HepG2 (cell line): Measurements from ENCODE around the gene OPN1LW. TPM values are rescaled to one million over a fixed set of nuclear protein-coding genes. Genes with fewer than 3 reads are reported as not detected.
"Not testable (repeated sequence)": the region's sequence is repeated elsewhere in the genome, so short reads cannot be mapped to it uniquely, and the experiment has no call there.

Experiments used
- ATAC-seq: fragments of 200-7000 bp; cut with Tn5 transposase; 3 replicates; pipeline ENCODE4 v1.9.1; 2020; ENCODE audit warnings: mild to moderate bottlenecking, moderate library complexity
- BruUV-seq: library from RNA; stranded (reverse); fragments of 400-500 nt; replicated peaks from 2 replicates; lab custom pipeline; 2021; lab: Mats Ljungman, UMichigan
- CTCF ChIA-PET: fragments of 300-600 bp; formaldehyde crosslinking; extraction: SDS; loops from one replicate; lab custom pipeline; 2021; ENCODE audit warnings: low total read pairs, inconsistent platforms, low intra/inter-chr PET ratio; lab: Yijun Ruan, JAX
- POLR2A ChIA-PET: fragments of 350-600 bp; sonication (Branson Sonifier 250); formaldehyde crosslinking; loops from one replicate; lab custom pipeline; 2020; ENCODE audit warnings: antibody characterized with exemption, inconsistent platforms; lab: Yijun Ruan, JAX
- DNase-seq: peaks from one replicate; pipeline ENCODE4 v3.0.0-alpha.2; 2015; ENCODE audit warnings: low spot score
- FAIRE-seq: peaks from 3 replicates; lab custom pipeline; 2011; peaks lifted over from hg19 to GRCh38; lab: Jason Lieb, UNC
- H2AFZ ChIP-seq: one replicate; pipeline ENCODE4 v1.6.1; 2011; ENCODE audit warnings: low read length, inconsistent platforms
- H3K27ac ChIP-seq: fragments of 300-600 bp; 3 replicates; pipeline ENCODE4 v1.8.0; 2011; ENCODE audit warnings: mixed run types, mild to moderate bottlenecking, mixed read lengths, low read length, inconsistent platforms; ENCODE audit not compliant: insufficient read depth; ENCODE audit errors: extremely low read length
- H3K27me3 ChIP-seq, 2 experiments: fragments of 200-600 bp in 1 of 2; 2 replicates in 1 of 2; 3 replicates in 1 of 2; pipeline versions ENCODE4 v1.6.0 to v1.8.0; 2011; ENCODE audit warnings: low read length in 2 of 2, mild to moderate bottlenecking in 2 of 2, moderate library complexity in 2 of 2, inconsistent platforms in 1 of 2; ENCODE audit not compliant: insufficient read depth in 2 of 2, control insufficient read depth in 1 of 2
- H3K36me3 ChIP-seq, 2 experiments: fragments of 200-600 bp in 1 of 2; replicated peaks in 1 of 2; 2 replicates in 1 of 2; 3 replicates in 1 of 2; pipeline versions ENCODE4 v1.5.1 to v1.8.0; 2011; ENCODE audit warnings: low read length in 2 of 2, inconsistent platforms in 1 of 2; ENCODE audit not compliant: insufficient read depth in 2 of 2, control insufficient read depth in 1 of 2
- H3K4me1 ChIP-seq: 2 replicates; pipeline ENCODE4 v1.5.1; 2012; ENCODE audit warnings: low read length, inconsistent platforms; ENCODE audit not compliant: insufficient read depth
- H3K4me2 ChIP-seq: 2 replicates; pipeline ENCODE4 v1.6.0; 2011; ENCODE audit warnings: low read depth, low read length, inconsistent platforms
- H3K4me3 ChIP-seq, 3 experiments: fragments of 200-600 bp in 1 of 3; sonication (generic), shearing (Covaris generic) in 1 of 3; replicated peaks in 1 of 3; 2 replicates each; pipeline ENCODE4 v1.5.1; 2011 to 2016; ENCODE audit warnings: low read length in 3 of 3, inconsistent platforms in 2 of 3, low read depth in 2 of 3, mild to moderate bottlenecking in 2 of 3, control low read depth in 1 of 3, mixed read lengths in 1 of 3; ENCODE audit not compliant: insufficient read depth in 1 of 3
- H3K79me2 ChIP-seq: one replicate; pipeline ENCODE4 v1.6.1; 2011; ENCODE audit warnings: low read length, inconsistent platforms; ENCODE audit not compliant: insufficient read depth
- H3K9ac ChIP-seq: 2 replicates; pipeline ENCODE4 v1.6.0; 2011; ENCODE audit warnings: mild to moderate bottlenecking, low read depth, low read length, inconsistent platforms; ENCODE audit not compliant: insufficient read depth
- H3K9me3 ChIP-seq: 2 replicates; pipeline ENCODE4 v1.5.1; 2012; ENCODE audit warnings: mild to moderate bottlenecking, low read length
- H4K20me1 ChIP-seq: 2 replicates; pipeline ENCODE4 v1.6.0; 2011; ENCODE audit warnings: inconsistent platforms, mild to moderate bottlenecking, low read length, moderate library complexity; ENCODE audit not compliant: insufficient read depth
- WGBS: methylation state at CpG from one replicate; pipeline ENCODE4 v1.1.6; 2017; ENCODE audit warnings: low lambda C conversion rate; 5-methylcytosine and 5-hydroxymethylcytosine counted together
- in situ Hi-C: cut with HindIII; loops from 2 replicates; pipeline ENCODE4 v1.10.0; 2017; ENCODE audit warnings: low pct_unique_long_range_greater_than_20kb; ENCODE audit not compliant: extremely low pct_ligation_motif_present
- intact Hi-C: fragments of 100-400 bp; cut with micrococcal nuclease; formaldehyde crosslinking; loops from one replicate; pipeline ENCODE4 v1.10.0; 2022; ENCODE audit not compliant: unreplicated experiment
- polyA plus RNA-seq, 8 experiments: library from polyadenylated mRNA; depleted of rRNA in 3 of 8; stranded (reverse) in 7 of 8; unstranded in 1 of 8; fragments of >200 nt; fragmentation: Illumina TruSeq in 4 of 8; extraction: Trizol in 4 of 8; gene quantifications; 2 replicates each; pipeline versions ENCODE4 v1.2.1 to v1.2.3, GENCODE V29; 2011 to 2016; ENCODE audit warnings: low read depth in 4 of 8, missing spikeins in 1 of 8, mixed read lengths in 1 of 8; ENCODE audit not compliant: insufficient read depth in 1 of 8
- total RNA-seq, 5 experiments: library from RNA; depleted of rRNA; stranded (reverse); fragments of >200 nt; fragmentation: Illumina TruSeq; extraction: Trizol; gene quantifications; 2 replicates each; pipeline ENCODE4 v1.2.3, GENCODE V29; 2016; ENCODE audit warnings: low read depth in 1 of 5

OPN1LW gene
- total and polyA plus RNA-seq, 2 of the 13 experiments (the other 11 are each of a cell fraction or from before 2014, with no cell fraction given), result not detected

- H3K27ac ChIP-seq, H3K4me2 ChIP-seq, H3K4me3 ChIP-seq, H3K79me2 ChIP-seq, in situ Hi-C loops, H3K9me3 ChIP-seq, H3K27me3 ChIP-seq, DNase-seq, H3K36me3 ChIP-seq, ATAC-seq, H3K4me1 ChIP-seq, FAIRE-seq, BruUV-seq, H2AFZ ChIP-seq, CTCF ChIA-PET, POLR2A ChIA-PET, H3K9ac ChIP-seq, intact Hi-C loops, H4K20me1 ChIP-seq: not testable (repeated sequence)
- no CpG with 5 or more reads among the region's 13 CpGs for WGBS
Measured at GRCh38 chrX:154168384-154168783, 24.3 kb downstream of the OPN1LW start.

GRCh38 chrX:154172535-154172943 lies 28.5 kb downstream of the OPN1LW start:
- intact Hi-C loops, H3K9me3 ChIP-seq, CTCF ChIA-PET, H3K79me2 ChIP-seq, H4K20me1 ChIP-seq, FAIRE-seq, H3K9ac ChIP-seq, H3K4me3 ChIP-seq, H3K27ac ChIP-seq, H3K4me1 ChIP-seq, H3K4me2 ChIP-seq, H3K27me3 ChIP-seq, DNase-seq, BruUV-seq, H2AFZ ChIP-seq, in situ Hi-C loops, POLR2A ChIA-PET, ATAC-seq, H3K36me3 ChIP-seq: not testable (repeated sequence)
- no CpG with 5 or more reads among the region's 11 CpGs for WGBS

GRCh38 chrX:154174356-154174755 lies 30.3 kb downstream of the OPN1LW start:
- FAIRE-seq, in situ Hi-C loops, H2AFZ ChIP-seq, H3K4me2 ChIP-seq, DNase-seq, H4K20me1 ChIP-seq, H3K4me3 ChIP-seq, H3K36me3 ChIP-seq, ATAC-seq, H3K9me3 ChIP-seq, intact Hi-C loops, H3K27me3 ChIP-seq, H3K79me2 ChIP-seq, H3K9ac ChIP-seq, H3K4me1 ChIP-seq, POLR2A ChIA-PET, CTCF ChIA-PET, H3K27ac ChIP-seq, BruUV-seq: not testable (repeated sequence)
- WGBS, result no CpG with 5 or more reads among the region's 10 CpGs

- H4K20me1 ChIP-seq, H2AFZ ChIP-seq, BruUV-seq, POLR2A ChIA-PET, H3K4me2 ChIP-seq, H3K79me2 ChIP-seq, H3K4me1 ChIP-seq, H3K27me3 ChIP-seq, H3K9ac ChIP-seq, H3K36me3 ChIP-seq, H3K9me3 ChIP-seq, ATAC-seq, CTCF ChIA-PET, H3K4me3 ChIP-seq, in situ Hi-C loops, DNase-seq, H3K27ac ChIP-seq, FAIRE-seq, intact Hi-C loops: not testable (repeated sequence)
- WGBS, result no CpG with 5 or more reads among the region's 14 CpGs
Measured at GRCh38 chrX:154182296-154182695, 38.3 kb downstream of the OPN1LW start, which contains the start of gene OPN1MW. OPN1MW (plus strand) TSS chrX:154182596; CDS start chrX:154182678, 82 bp downstream.
